Keratinocyte (primary cell): Measurements from ENCODE around the gene TFPI. TPM values are rescaled to one million over a fixed set of nuclear protein-coding genes. Genes with fewer than 3 reads are reported as not detected.
A peak's percentile ranks its signal among the peaks of the same experiment; 100 is the strongest.

Source experiments
- DNase-seq: peaks from one replicate; pipeline ENCODE4 v3.0.0-alpha.2; 2011; ENCODE audit warnings: low read depth, missing footprints, low spot score
- FAIRE-seq: peaks from 2 replicates; lab custom pipeline; 2011; peaks lifted over from hg19 to GRCh38; lab: Jason Lieb, UNC
- H2AFZ ChIP-seq: 2 replicates; pipeline ENCODE4 v1.6.0; 2012; ENCODE audit warnings: low read length, control low read depth, inconsistent platforms; ENCODE audit not compliant: control insufficient read depth
- H3K27ac ChIP-seq: 2 replicates; pipeline ENCODE4 v1.5.1; 2011; ENCODE audit warnings: low read length; ENCODE audit not compliant: control insufficient read depth, insufficient read depth
- H3K27me3 ChIP-seq: 3 replicates; pipeline ENCODE4 v1.6.0; 2011; ENCODE audit warnings: low read length; ENCODE audit not compliant: control insufficient read depth, insufficient read depth; ENCODE audit errors: extremely low read depth
- H3K36me3 ChIP-seq, 2 experiments: 2 replicates in 1 of 2; 3 replicates in 1 of 2; pipeline ENCODE4 v1.5.1; 2011; ENCODE audit warnings: low read length in 2 of 2, mild to moderate bottlenecking in 1 of 2; ENCODE audit not compliant: control insufficient read depth in 2 of 2, insufficient read depth in 2 of 2; ENCODE audit errors: extremely low read depth in 1 of 2
- H3K4me1 ChIP-seq: 3 replicates; pipeline ENCODE4 v1.5.1; 2011; ENCODE audit warnings: low read length; ENCODE audit not compliant: control insufficient read depth, insufficient read depth; ENCODE audit errors: extremely low read depth
- H3K4me2 ChIP-seq: 3 replicates; pipeline ENCODE4 v1.6.0; 2011; ENCODE audit warnings: low read depth, low read length; ENCODE audit not compliant: control insufficient read depth, insufficient read depth; ENCODE audit errors: extremely low read depth
- H3K4me3 ChIP-seq, 3 experiments: fragments of 200-600 bp in 1 of 3; sonication (generic) in 1 of 3; 2 replicates in 2 of 3; 3 replicates in 1 of 3; pipeline ENCODE4 v1.5.1; 2011 to 2016; ENCODE audit warnings: low read length in 3 of 3, mild to moderate bottlenecking in 3 of 3, control low read depth in 2 of 3, inconsistent platforms in 1 of 3, low read depth in 1 of 3, mixed read lengths in 1 of 3, mixed run types in 1 of 3, moderate library complexity in 1 of 3; ENCODE audit not compliant: control insufficient read depth in 2 of 3, insufficient read depth in 2 of 3; ENCODE audit errors: extremely low read depth in 1 of 3
- H3K79me2 ChIP-seq: 2 replicates; pipeline ENCODE4 v1.6.0; 2012; ENCODE audit warnings: low read length; ENCODE audit not compliant: control insufficient read depth, insufficient read depth
- H3K9ac ChIP-seq: 3 replicates; pipeline ENCODE4 v1.6.0; 2011; ENCODE audit warnings: low read length; ENCODE audit not compliant: control insufficient read depth, insufficient read depth; ENCODE audit errors: extremely low read depth
- H3K9me1 ChIP-seq: 3 replicates; pipeline ENCODE4 v1.6.0; 2011; ENCODE audit warnings: low read length; ENCODE audit not compliant: control insufficient read depth, insufficient read depth; ENCODE audit errors: extremely low read depth
- H3K9me3 ChIP-seq: 2 replicates; pipeline ENCODE4 v1.5.1; 2012; ENCODE audit warnings: low read depth, low read length; ENCODE audit not compliant: control insufficient read depth
- H4K20me1 ChIP-seq: 3 replicates; pipeline ENCODE4 v1.6.0; 2011; ENCODE audit warnings: low read length; ENCODE audit not compliant: control insufficient read depth, insufficient read depth; ENCODE audit errors: extremely low read depth
- CTCF ChIP-seq, 3 experiments: IDR thresholded peaks in 1 of 3; conservative IDR thresholded peaks in 1 of 3; optimal IDR thresholded peaks in 1 of 3; 2 replicates in 2 of 3; 3 replicates in 1 of 3; pipeline versions ENCODE3 to v1.5.1; 2011; ENCODE audit warnings: low read length in 3 of 3, mild to moderate bottlenecking in 3 of 3, moderate library complexity in 2 of 3, control low read depth in 1 of 3, inconsistent platforms in 1 of 3; ENCODE audit not compliant: insufficient read depth in 2 of 3; ENCODE audit errors: extremely low read depth in 1 of 3
- EZH2 ChIP-seq: IDR thresholded peaks from one replicate; pipeline ENCODE4 v1.6.1; 2012; ENCODE audit warnings: inconsistent platforms, mild to moderate bottlenecking, low read length, moderate library complexity
- dilution Hi-C: fragments of 300-500 bp; cut with MboI; formaldehyde crosslinking; loops from one replicate; pipeline ENCODE4 v1.7.0; 2020; ENCODE audit warnings: low sequenced_read_pairs; ENCODE audit not compliant: extremely low pct_ligation_motif_present
- polyA plus RNA-seq, 5 experiments: library from polyadenylated mRNA; depleted of rRNA in 3 of 5; stranded (reverse) in 3 of 5; stranded (forward) in 1 of 5; unstranded in 1 of 5; fragments of >200 nt; gene quantifications; 1 replicate in 1 of 5; 2 replicates in 3 of 5; 3 replicates in 1 of 5; pipeline versions ENCODE4 v1.2.1 to v1.2.3, GENCODE V29; 2011 to 2012; ENCODE audit warnings: missing spikeins in 2 of 5, low read depth in 1 of 5, low replicate concordance in 1 of 5

TFPI gene
- polyA plus RNA-seq, 1 donor (not counting 4 experiments of a cell fraction or from before 2014, with no cell fraction given): 1.1 TPM

DNA sequence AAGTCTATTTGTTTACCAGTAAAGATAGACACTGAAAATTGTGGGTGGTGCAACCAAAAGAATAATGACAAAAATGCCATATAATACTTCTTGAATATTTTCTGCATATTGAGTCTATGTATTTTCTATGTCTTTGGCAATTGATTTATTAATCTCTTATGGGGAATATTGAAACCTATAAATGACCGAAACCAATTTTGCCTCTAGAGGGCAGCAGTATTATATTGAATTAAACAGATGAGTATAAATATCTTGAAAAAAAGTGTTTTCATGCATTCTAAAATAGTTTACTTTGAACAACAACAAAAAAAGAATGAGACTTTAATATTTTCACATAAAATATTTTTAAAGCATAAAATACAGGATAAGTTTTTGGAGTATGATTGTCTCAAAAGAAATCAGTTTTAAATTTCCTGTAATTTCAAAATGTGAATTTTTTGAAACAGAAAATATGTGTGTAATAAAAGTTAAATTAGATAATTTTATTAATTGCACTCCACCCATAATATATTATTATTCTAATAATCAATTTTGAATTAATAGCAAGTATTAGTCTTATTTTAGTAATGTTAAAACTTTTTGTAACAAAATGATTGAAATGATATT lies 56.3 kb downstream of the TFPI start:
- TF ChIP-seq EZH2 (no peak), CTCF (optimal IDR thresholded peaks at IDR 0.05 in 1 of 3, IDR thresholded peaks at IDR 0.05 in 1 of 3, conservative IDR thresholded peaks at IDR 0.05 in 1 of 3; ENCODE audit: extremely low read depth in 1 of 3, insufficient read depth in 2 of 3, low read length in 3 of 3) (peak in 1 of 3 experiments; percentile 21)
- H3K27me3 ChIP-seq: no peaks in the 10 kb centered on the region
- H3K79me2 ChIP-seq: no peaks in the 10 kb centered on the region
- H3K27ac ChIP-seq: no peak overlapping the region
- H3K9me3 ChIP-seq: peaks cover 2% of the 10 kb centered on the region
- H4K20me1 ChIP-seq: no peaks in the 10 kb centered on the region
- no peak overlapping the region for H3K9ac ChIP-seq
- H3K4me2 ChIP-seq: no peak overlapping the region
- dilution Hi-C loops: no loop called here
- no peak overlapping the region for H3K4me3 ChIP-seq
- no peaks in the 10 kb centered on the region for H3K36me3 ChIP-seq
- H3K9me1 ChIP-seq: no peaks in the 10 kb centered on the region
- DNase-seq: no peak
- no peak overlapping the region for H2AFZ ChIP-seq
- no peaks in the 10 kb centered on the region for H3K4me1 ChIP-seq
- FAIRE-seq: no peak

DNA sequence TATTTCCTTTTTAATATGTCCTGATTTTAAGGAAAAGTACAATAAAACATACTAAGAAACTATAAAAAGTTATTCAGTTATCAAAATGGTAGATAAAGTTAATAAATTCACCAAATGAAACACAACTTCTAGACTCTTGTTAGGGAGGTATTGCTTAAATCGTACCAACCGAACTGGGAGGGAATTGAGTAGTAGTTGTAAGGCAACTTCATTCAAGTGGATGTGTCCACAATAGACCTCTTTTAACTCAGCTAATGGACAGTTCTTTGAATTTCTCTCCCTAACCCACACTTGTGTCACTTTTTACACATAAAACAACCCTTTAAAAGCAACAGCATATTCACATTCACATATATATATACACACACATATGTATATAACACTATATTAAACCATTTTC lies 57.1 kb downstream of the TFPI start:
- Histone ChIP-seq H3K4me3 (no peak overlapping the region), H3K4me2 (no peak overlapping the region), H3K9ac (no peak overlapping the region), H3K4me1 (no peaks in the 10 kb centered on the region), H3K27me3 (no peaks in the 10 kb centered on the region), H3K27ac (no peak overlapping the region), H3K9me3 (peaks cover 2% of the 10 kb centered on the region), H2AFZ (no peak overlapping the region), H3K79me2 (no peaks in the 10 kb centered on the region), H4K20me1 (no peaks in the 10 kb centered on the region), H3K9me1 (no peaks in the 10 kb centered on the region), H3K36me3 (no peaks in the 10 kb centered on the region)
- DNase-seq (no peak), FAIRE-seq (no peak)
- TF ChIP-seq CTCF (optimal IDR thresholded peaks at IDR 0.05 in 1 of 3, IDR thresholded peaks at IDR 0.05 in 1 of 3, conservative IDR thresholded peaks at IDR 0.05 in 1 of 3; ENCODE audit: extremely low read depth in 1 of 3, insufficient read depth in 2 of 3, low read length in 3 of 3): no peak
- no peak for TF ChIP-seq EZH2
- dilution Hi-C loops: no loop called here
